HG02870 (cell line): ENCODE results near the gene MEP1A.
"Not testable (repeated sequence)": the region's sequence is repeated elsewhere in the genome, so short reads cannot be mapped to it uniquely, and the experiment has no call there.

Experiments
- ATAC-seq: cut with Tn5 transposase; IDR thresholded peaks from one replicate; pipeline ENCODE4 v1.9.1; 2021; ENCODE audit warnings: mild to moderate bottlenecking, moderate library complexity; ENCODE audit not compliant: unreplicated experiment

MEP1A gene

GRCh38 chr6:46828939-46829338 is 35.8 kb downstream of the MEP1A start:
- no peak for ATAC-seq

GRCh38 chr6:46832816-46833215 is 39.6 kb downstream of the MEP1A start:
- ATAC-seq = no peak

- not testable (repeated sequence) for ATAC-seq
Observed at GRCh38 chr6:46834257-46834916, 41.2 kb downstream of the MEP1A start.

GRCh38 chr6:46834991-46835390 is 41.8 kb downstream of the MEP1A start:
- ATAC-seq = not testable (repeated sequence)

- no peak for ATAC-seq
Observed at GRCh38 chr6:46838033-46838432, 44.8 kb downstream of the MEP1A start.

GRCh38 chr6:46842252-46842846 is 49.2 kb downstream of the MEP1A start:
- not testable (repeated sequence) for ATAC-seq

GRCh38 chr6:46845126-46845525 is 51.9 kb downstream of the MEP1A start:
- ATAC-seq = no peak

GRCh38 chr6:46848684-46849360 is 55.6 kb downstream of the MEP1A start:
- ATAC-seq = peak; percentile 90

- ATAC-seq = no peak
Observed at GRCh38 chr6:46849361-46849690, 56.1 kb downstream of the MEP1A start.

GRCh38 chr6:46850792-46851191 is 57.6 kb downstream of the MEP1A start:
- ATAC-seq = no peak

- ATAC-seq = not testable (repeated sequence)
Observed at GRCh38 chr6:46851576-46851975, 58.4 kb downstream of the MEP1A start.

- ATAC-seq = not testable (repeated sequence)
Observed at GRCh38 chr6:46855966-46856365, 62.8 kb downstream of the MEP1A start.

- no peak for ATAC-seq
Observed at GRCh38 chr6:46862381-46862780, 69.2 kb downstream of the MEP1A start.

GRCh38 chr6:46863791-46864190 is 70.6 kb downstream of the MEP1A start:
- no peak for ATAC-seq

- ATAC-seq = no peak
Observed at GRCh38 chr6:46865221-46865620, 72.0 kb downstream of the MEP1A start.

- ATAC-seq = no peak
Observed at GRCh38 chr6:46867411-46867810, 74.2 kb downstream of the MEP1A start.

- ATAC-seq = no peak
Observed at GRCh38 chr6:46876126-46876525, 82.9 kb downstream of the MEP1A start.

- ATAC-seq = no peak
Observed at GRCh38 chr6:46879003-46879402, 85.8 kb downstream of the MEP1A start.

GRCh38 chr6:46882645-46883044 is 89.5 kb downstream of the MEP1A start:
- ATAC-seq = no peak

GRCh38 chr6:46888031-46888430 is 94.8 kb downstream of the MEP1A start:
- ATAC-seq = no peak

GRCh38 chr6:46888578-46888977 is 95.4 kb downstream of the MEP1A start:
- ATAC-seq = no peak
